ENCODE results near the gene KCNF1. TPM values are rescaled to one million over a fixed set of nuclear protein-coding genes. Genes with fewer than 3 reads are reported as not detected.

The KCNF1 gene
- total RNA-seq, 1 experiment from 2014 or later: 1.2 TPM

GRCh38 chr2:10913501-10914271 is 2.0 kb downstream of the KCNF1 start:
- peak overlapping the region; percentile 68 for H3K4me3 Mint-ChIP-seq

GRCh38 chr2:10914272-10914693 is 2.5 kb downstream of the KCNF1 start:
- peaks cover 37% of the 10 kb centered on the region for H3K27me3 Mint-ChIP-seq (ENCODE audit: low read depth)
- ChIA-PET POLR2A (interaction anchor here (0.6 kb wide), 1 partner anchor 1521 kb away, joined by 3 read pairs; no protein-coding TSS in a partner anchor), CTCF (interaction anchor here (0.6 to 6.8 kb wide), 15 partner anchors 13 to 217 kb away, joined by 3 to 58 read pairs (median 3); a partner anchor contains a TSS)
- ATAC-seq: peak; percentile 68
- H3K27ac Mint-ChIP-seq: no peak overlapping the region
- peak; percentile 73 for DNase-seq (ENCODE audit: low spot score)
- no peak overlapping the region; the same call in 1 of the 2 replicates for H3K4me3 Mint-ChIP-seq
- no peaks in the 10 kb centered on the region for H3K9me3 Mint-ChIP-seq
- peaks cover 5% of the 10 kb centered on the region; the same call in 1 of the 2 replicates for H3K36me3 Mint-ChIP-seq
- peaks cover 40% of the 10 kb centered on the region for H3K4me1 Mint-ChIP-seq
- TF ChIP-seq OVOL2 (CRISPR knock-in tag; IDR thresholded peaks at IDR 0.05; ENCODE audit: borderline replicate concordance) (no peak), ZNF512 (CRISPR knock-in tag; IDR thresholded peaks at IDR 0.05; ENCODE audit: borderline replicate concordance) (no peak), ZNF317 (CRISPR knock-in tag; IDR thresholded peaks at IDR 0.05; ENCODE audit: borderline replicate concordance, low read depth) (no peak), ZNF396 (CRISPR knock-in tag; IDR thresholded peaks at IDR 0.05; ENCODE audit: borderline replicate concordance) (no peak), HMGA2 (CRISPR knock-in tag; IDR thresholded peaks at IDR 0.05) (no peak), SMAD3 (CRISPR knock-in tag; IDR thresholded peaks at IDR 0.05; ENCODE audit: borderline replicate concordance) (no peak), RORB (CRISPR knock-in tag; IDR thresholded peaks at IDR 0.05) (no peak), FOXP4 (CRISPR knock-in tag; IDR thresholded peaks at IDR 0.05) (no peak), IRF1 (CRISPR knock-in tag; IDR thresholded peaks at IDR 0.05) (no peak), NR2C2 (CRISPR knock-in tag; IDR thresholded peaks at IDR 0.05) (no peak)

More at GRCh38 chr2:10913501-10914271, 2.0 kb downstream of the KCNF1 start:
- no peak for TF ChIP-seq TP53 (CRISPR knock-in tag; IDR thresholded peaks at IDR 0.05)
- TF ChIP-seq SMAD3 (CRISPR knock-in tag; IDR thresholded peaks at IDR 0.05; ENCODE audit: borderline replicate concordance): no peak
- no peak for TF ChIP-seq FOXJ3 (CRISPR knock-in tag; IDR thresholded peaks at IDR 0.05; ENCODE audit: borderline replicate concordance)
- no peak for TF ChIP-seq STAT6 (CRISPR knock-in tag; conservative IDR thresholded peaks at IDR 0.05; ENCODE audit: low read depth)
- TF ChIP-seq IRF2 (CRISPR knock-in tag; IDR thresholded peaks at IDR 0.05; ENCODE audit: borderline replicate concordance, low read depth): no peak
- TF ChIP-seq CBFB (CRISPR knock-in tag; IDR thresholded peaks at IDR 0.05; ENCODE audit: low read depth): no peak
- TF ChIP-seq ATF1 (CRISPR knock-in tag; IDR thresholded peaks at IDR 0.05): no peak
- no peak for TF ChIP-seq SOX15 (CRISPR knock-in tag; IDR thresholded peaks at IDR 0.05)
- no peak for TF ChIP-seq AR (CRISPR knock-in tag; IDR thresholded peaks at IDR 0.05)
- Mint-ChIP-seq H3K27me3 (ENCODE audit: low read depth) (peaks cover 37% of the 10 kb centered on the region), H3K9me3 (no peaks in the 10 kb centered on the region), H3K36me3 (peaks cover 5% of the 10 kb centered on the region; the same call in 1 of the 2 replicates), H3K27ac (no peak overlapping the region), H3K4me1 (peaks cover 37% of the 10 kb centered on the region)
- DNase-seq (ENCODE audit: low spot score): no peak
- ChIA-PET CTCF (interaction anchor here (0.6 to 6.8 kb wide), 18 partner anchors 8 to 217 kb away, joined by 3 to 84 read pairs (median 4); a partner anchor contains a TSS), POLR2A (interaction anchor here (0.7 kb wide), 1 partner anchor 19 kb away, joined by 3 read pairs; no protein-coding TSS in a partner anchor)
- ATAC-seq: no peak
